Liver (tissue), 10 donors: ENCODE data around the gene PLEKHA6. TPM values are rescaled to one million over a fixed set of nuclear protein-coding genes. Genes with fewer than 3 reads are reported as not detected.

Source experiments
- DNase-seq: peaks from one replicate; pipeline ENCODE4 v3.0.0-alpha.2; 2017; ENCODE audit warnings: low spot score
- H3K27ac ChIP-seq, 2 donors: one replicate each; pipeline ENCODE4 v1.7.0; 2013; ENCODE audit warnings: inconsistent platforms in 2 of 2, low read length in 2 of 2, control low read depth in 1 of 2, low read depth in 1 of 2, mild to moderate bottlenecking in 1 of 2
- H3K27me3 ChIP-seq, 4 donors: one replicate each; pipeline versions ENCODE4 v1.6.1 to v1.7.0; 2013; ENCODE audit warnings: low read length in 3 of 4, inconsistent platforms in 1 of 4, mild to moderate bottlenecking in 1 of 4, moderate library complexity in 1 of 4; ENCODE audit not compliant: control insufficient read depth in 4 of 4, insufficient read depth in 4 of 4
- H3K36me3 ChIP-seq, 4 donors: one replicate each; pipeline versions ENCODE4 v1.6.1 to v1.7.0; 2013; ENCODE audit warnings: low read length in 3 of 4, mild to moderate bottlenecking in 3 of 4, low read depth in 1 of 4, moderate library complexity in 1 of 4; ENCODE audit not compliant: control insufficient read depth in 4 of 4, insufficient read depth in 3 of 4
- H3K4me1 ChIP-seq, 4 donors: one replicate each; pipeline versions ENCODE4 v1.6.1 to v1.7.0; 2013; ENCODE audit warnings: low read length in 3 of 4, mild to moderate bottlenecking in 3 of 4, moderate library complexity in 1 of 4; ENCODE audit not compliant: control insufficient read depth in 4 of 4, insufficient read depth in 4 of 4
- H3K4me3 ChIP-seq, 3 donors: one replicate each; pipeline versions ENCODE4 v1.6.1 to v1.7.0; 2013; ENCODE audit warnings: low read length in 3 of 3, control low read depth in 1 of 3, low read depth in 1 of 3, mild to moderate bottlenecking in 1 of 3
- H3K9ac ChIP-seq, 2 donors: one replicate each; pipeline ENCODE4 v1.7.0; 2013; ENCODE audit warnings: low read length in 2 of 2, mild to moderate bottlenecking in 2 of 2, moderate library complexity in 2 of 2, control low read depth in 1 of 2, low read depth in 1 of 2
- H3K9me3 ChIP-seq, 4 donors: one replicate each; pipeline versions ENCODE4 v1.6.1 to v1.7.0; 2013; ENCODE audit warnings: low read length in 3 of 4; ENCODE audit not compliant: control insufficient read depth in 4 of 4
- GABPA ChIP-seq, 2 donors: IDR thresholded peaks in 1 of 2; conservative IDR thresholded peaks in 1 of 2; 2 replicates each; pipeline ENCODE4 v1.6.1; 2016; ENCODE audit warnings: antibody characterized with exemption in 2 of 2, mild to moderate bottlenecking in 1 of 2, moderate library complexity in 1 of 2
- HNF4A ChIP-seq, 2 donors: conservative IDR thresholded peaks; 2 replicates each; pipeline ENCODE4 v1.6.1; 2016; ENCODE audit warnings: antibody characterized with exemption in 2 of 2, mild to moderate bottlenecking in 2 of 2
- MAX ChIP-seq: IDR thresholded peaks from 2 replicates; pipeline ENCODE4 v1.6.1; 2016; ENCODE audit warnings: antibody characterized with exemption
- NR2F2 ChIP-seq: IDR thresholded peaks from 2 replicates; pipeline ENCODE4 v1.6.1; 2016; ENCODE audit warnings: antibody characterized with exemption
- RXRA ChIP-seq, 2 donors: IDR thresholded peaks; 2 replicates each; pipeline ENCODE4 v1.6.1; 2017 to 2018; ENCODE audit warnings: antibody characterized with exemption in 2 of 2, mild to moderate bottlenecking in 1 of 2
- WGBS: extraction: QIAGEN DNeasy Blood & Tissue Kit; methylation state at CpG from one replicate; pipeline ENCODE4 v1.1.7; 2013; 5-methylcytosine and 5-hydroxymethylcytosine counted together
- polyA plus RNA-seq, 2 donors: library from polyadenylated mRNA; stranded (reverse) in 1 of 2; unstranded in 1 of 2; fragments of 200-250 nt in 1 of 2; fragments of >200 nt in 1 of 2; fragmentation: Nextera tagmentation in 1 of 2; extraction: Ambion mirVana in 1 of 2; gene quantifications; one replicate each; pipeline versions ENCODE4 v1.2.1 to v1.2.3, GENCODE V29; 2013 to 2015
- small RNA-seq: library from RNA; depleted of rRNA; stranded (forward); fragments of <200 nt; gene quantifications from one replicate; pipeline ENCODE3, GENCODE V24; 2014
- total RNA-seq, 2 donors: library from RNA; depleted of rRNA; stranded (reverse); fragments of >200 nt; gene quantifications; one replicate each; pipeline ENCODE4 v1.2.3, GENCODE V29; 2014
- TF ChIP-seq, protein P1 (sequence below): IDR thresholded peaks from 2 replicates; pipeline ENCODE4 v1.6.1; 2016; ENCODE audit warnings: antibody characterized with exemption, mild to moderate bottlenecking
- donor health status: healthy.
- donor health status: healthy.
- donor health status: healthy.
- donor health status: healthy.
- donor health status: healthy.

The PLEKHA6 gene
- total and polyA plus RNA-seq, 4 donors = 5.3 to 12.8 (median 7.6) TPM

GRCh38 chr1:204170494-204171155 lies 189.1 kb downstream of the PLEKHA6 start:
- Histone ChIP-seq H3K9ac (no peak overlapping the region), H3K36me3 (no peaks in the 10 kb centered on the region), H3K9me3 (peaks cover 0 to 4% (median 0%) of the 10 kb centered on the region in 4 donors), H3K27me3 (no peaks in the 10 kb centered on the region), H3K27ac (no peak overlapping the region), H3K4me1 (peaks cover 0 to 6% (median 2%) of the 10 kb centered on the region in 4 donors), H3K4me3 (no peak overlapping the region)
- 58% methylated on average over 3 of the region's 3 CpGs for WGBS
- TF ChIP-seq HNF4A (conservative IDR thresholded peaks at IDR 0.05) = peak; percentile 51 to 59
- TF ChIP-seq NR2F2 = no peak
- peak in 1 of 2 donors; percentile 45 for TF ChIP-seq RXRA (IDR thresholded peaks at IDR 0.05)
- TF ChIP-seq GABPA (IDR thresholded peaks at IDR 0.05 in 1 of 2, conservative IDR thresholded peaks at IDR 0.05 in 1 of 2) = peak in 1 of 2 donors; percentile 19
- no peak for TF ChIP-seq MAX
- DNase-seq = no peak

DNA sequence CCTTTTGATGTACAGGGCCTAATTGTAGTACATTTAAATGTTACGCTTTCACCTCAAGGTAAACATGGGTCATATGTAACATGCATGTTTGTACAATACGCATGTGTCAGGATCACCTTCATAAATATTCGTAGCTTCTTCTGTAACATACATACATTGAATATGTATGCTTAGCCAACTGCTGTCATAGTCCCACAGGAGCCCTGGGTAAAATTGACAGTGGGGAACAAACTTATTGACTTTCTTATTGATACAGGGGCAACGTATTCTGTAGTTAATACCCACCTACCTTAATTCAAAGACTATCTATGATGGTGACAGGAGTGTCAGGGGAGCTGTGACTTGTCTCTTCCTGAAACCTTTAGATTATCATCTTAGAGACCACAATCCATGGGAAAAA lies 189.9 kb downstream of the PLEKHA6 start:
- Histone ChIP-seq H3K27ac (no peak overlapping the region), H3K9ac (no peak overlapping the region), H3K27me3 (no peaks in the 10 kb centered on the region), H3K9me3 (peaks cover 0 to 4% (median 0%) of the 10 kb centered on the region in 4 donors), H3K4me3 (no peak overlapping the region), H3K36me3 (no peaks in the 10 kb centered on the region), H3K4me1 (peaks cover 0 to 6% (median 2%) of the 10 kb centered on the region in 4 donors)
- 93% methylated on average over 4 of the region's 4 CpGs for WGBS
- DNase-seq = no peak
- TF ChIP-seq GABPA (IDR thresholded peaks at IDR 0.05 in 1 of 2, conservative IDR thresholded peaks at IDR 0.05 in 1 of 2) = no peak
- no peak for TF ChIP-seq NR2F2
- TF ChIP-seq, protein P1, sequence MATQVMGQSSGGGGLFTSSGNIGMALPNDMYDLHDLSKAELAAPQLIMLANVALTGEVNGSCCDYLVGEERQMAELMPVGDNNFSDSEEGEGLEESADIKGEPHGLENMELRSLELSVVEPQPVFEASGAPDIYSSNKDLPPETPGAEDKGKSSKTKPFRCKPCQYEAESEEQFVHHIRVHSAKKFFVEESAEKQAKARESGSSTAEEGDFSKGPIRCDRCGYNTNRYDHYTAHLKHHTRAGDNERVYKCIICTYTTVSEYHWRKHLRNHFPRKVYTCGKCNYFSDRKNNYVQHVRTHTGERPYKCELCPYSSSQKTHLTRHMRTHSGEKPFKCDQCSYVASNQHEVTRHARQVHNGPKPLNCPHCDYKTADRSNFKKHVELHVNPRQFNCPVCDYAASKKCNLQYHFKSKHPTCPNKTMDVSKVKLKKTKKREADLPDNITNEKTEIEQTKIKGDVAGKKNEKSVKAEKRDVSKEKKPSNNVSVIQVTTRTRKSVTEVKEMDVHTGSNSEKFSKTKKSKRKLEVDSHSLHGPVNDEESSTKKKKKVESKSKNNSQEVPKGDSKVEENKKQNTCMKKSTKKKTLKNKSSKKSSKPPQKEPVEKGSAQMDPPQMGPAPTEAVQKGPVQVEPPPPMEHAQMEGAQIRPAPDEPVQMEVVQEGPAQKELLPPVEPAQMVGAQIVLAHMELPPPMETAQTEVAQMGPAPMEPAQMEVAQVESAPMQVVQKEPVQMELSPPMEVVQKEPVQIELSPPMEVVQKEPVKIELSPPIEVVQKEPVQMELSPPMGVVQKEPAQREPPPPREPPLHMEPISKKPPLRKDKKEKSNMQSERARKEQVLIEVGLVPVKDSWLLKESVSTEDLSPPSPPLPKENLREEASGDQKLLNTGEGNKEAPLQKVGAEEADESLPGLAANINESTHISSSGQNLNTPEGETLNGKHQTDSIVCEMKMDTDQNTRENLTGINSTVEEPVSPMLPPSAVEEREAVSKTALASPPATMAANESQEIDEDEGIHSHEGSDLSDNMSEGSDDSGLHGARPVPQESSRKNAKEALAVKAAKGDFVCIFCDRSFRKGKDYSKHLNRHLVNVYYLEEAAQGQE = no peak
- no peak for TF ChIP-seq MAX

Small RNA genes lying within 50 kb of the gene (small RNA-seq; reads per million reads assigned to genes)
- gene AL606489.2 = not detected

Other genes with a start within 250 kb of the PLEKHA6 start
- 100 to 1,000 TPM in 1 of 2 donors, 10 to 100 TPM in 1; 24.5 to 119 TPM for gene ETNK2, start 207.9 kb downstream of the PLEKHA6 start, total RNA-seq
- 10 to 100 TPM; 66.6 to 91.0 TPM for gene ETNK2, start 207.9 kb downstream of the PLEKHA6 start, polyA plus RNA-seq
- under 1 TPM; 0.05 to 0.25 TPM for gene REN, start 193.6 kb downstream of the PLEKHA6 start, total RNA-seq
- under 1 TPM in 1 of 2 donors, not detected in 1; 0.15 TPM for gene REN, start 193.6 kb downstream of the PLEKHA6 start, polyA plus RNA-seq
- under 1 TPM in 1 of 2 donors, not detected in 1; 0.50 TPM for gene KISS1, start 163.4 kb downstream of the PLEKHA6 start, total RNA-seq
- 1 to 10 TPM in 1 of 2 donors, not detected in 1; 1.4 TPM for gene KISS1, start 163.4 kb downstream of the PLEKHA6 start, polyA plus RNA-seq
- gene GOLT1A, start 145.9 kb downstream of the PLEKHA6 start, total RNA-seq = 10 to 100 TPM; 14.1 to 24.8 TPM
- gene GOLT1A, start 145.9 kb downstream of the PLEKHA6 start, polyA plus RNA-seq = 100 to 1,000 TPM in 1 of 2 donors, 10 to 100 TPM in 1; 80.6 to 103 TPM
- 10 to 100 TPM; 36.7 to 54.0 TPM for gene PPP1R15B, start 51.9 kb upstream of the PLEKHA6 start, total RNA-seq
- 10 to 100 TPM; 13.0 to 15.5 TPM for gene PPP1R15B, start 51.9 kb upstream of the PLEKHA6 start, polyA plus RNA-seq
- 10 to 100 TPM in 1 of 2 donors, 1 to 10 TPM in 1; 6.8 to 14.9 TPM for gene PIK3C2B, start 134.9 kb upstream of the PLEKHA6 start, total RNA-seq
- gene PIK3C2B, start 134.9 kb upstream of the PLEKHA6 start, polyA plus RNA-seq = 1 to 10 TPM; 2.8 to 4.1 TPM
- gene MDM4, start 156.5 kb upstream of the PLEKHA6 start, total RNA-seq = 10 to 100 TPM; 33.1 to 56.5 TPM
- 10 to 100 TPM in 1 of 2 donors, 1 to 10 TPM in 1; 1.4 to 10.0 TPM for gene MDM4, start 156.5 kb upstream of the PLEKHA6 start, polyA plus RNA-seq